A549 (cell line): Measurements from ENCODE around the gene COPS6. TPM values are rescaled to one million over a fixed set of nuclear protein-coding genes. Genes with fewer than 3 reads are reported as not detected.

ENCODE experiments used
- ATAC-seq, 2 experiments: fragments of 200-7000 bp in 1 of 2; fragments of >200 bp in 1 of 2; cut with Nextera tagmentation in 1 of 2; cut with Tn5 transposase in 1 of 2; 3 replicates each; pipeline versions ENCODE4 v1.8.0 to v1.9.1; 2018 to 2020; ENCODE audit warnings: mild to moderate bottlenecking in 1 of 2, moderate library complexity in 1 of 2
- CTCF ChIA-PET: fragments of 300-600 bp; sonication (Branson Sonifier 250); formaldehyde crosslinking; extraction: SDS; loops from one replicate; lab custom pipeline; 2021; ENCODE audit warnings: antibody characterized with exemption, inconsistent platforms; lab: Yijun Ruan, JAX
- POLR2A ChIA-PET: fragments of 350-600 bp; formaldehyde crosslinking; extraction: SDS; loops from one replicate; lab custom pipeline; 2021; ENCODE audit warnings: antibody characterized with exemption, inconsistent platforms; lab: Yijun Ruan, JAX
- DNase-seq, 2 experiments: peaks; one replicate each; pipeline versions ENCODE4 v3.0.0 to v3.0.0-alpha.2; 2011 to 2016; ENCODE audit warnings: low read depth in 1 of 2, low spot score in 1 of 2
- FAIRE-seq: peaks from 2 replicates; lab custom pipeline; 2011; peaks lifted over from hg19 to GRCh38; lab: Jason Lieb, UNC
- H3K27ac ChIP-seq, 2 experiments: fragments of >200 bp; sonication (Bioruptor Twin); formaldehyde crosslinking; 3 replicates each; pipeline ENCODE4 v1.5.1; 2016 to 2017
- H3K4me1 ChIP-seq: fragments of >200 bp; sonication (Bioruptor Twin); formaldehyde crosslinking; 3 replicates; pipeline ENCODE4 v1.6.1; 2016
- H3K4me2 ChIP-seq: fragments of >200 bp; sonication (Bioruptor Twin); formaldehyde crosslinking; 3 replicates; pipeline ENCODE4 v1.6.1; 2016
- H3K4me3 ChIP-seq: fragments of >200 bp; sonication (Bioruptor Twin); formaldehyde crosslinking; 3 replicates; pipeline ENCODE4 v1.5.1; 2016
- H3K9me3 ChIP-seq: fragments of >200 bp; sonication (Bioruptor Twin); formaldehyde crosslinking; 3 replicates; pipeline ENCODE4 v1.6.1; 2016
- BCL3 ChIP-seq: fragments of >200 bp; sonication (Bioruptor Twin); formaldehyde crosslinking; IDR thresholded peaks from 3 replicates; pipeline ENCODE4 v1.6.1; 2016
- BHLHE40 ChIP-seq: IDR thresholded peaks from 2 replicates; pipeline ENCODE4 v1.6.1; 2012; ENCODE audit warnings: low read depth, low read length, inconsistent platforms
- CBX2 ChIP-seq: fragments of 200-600 bp; sonication (generic); IDR thresholded peaks from 2 replicates; pipeline ENCODE4 v1.6.1; 2016; ENCODE audit warnings: low read depth, mild to moderate bottlenecking, borderline replicate concordance
- CHD4 ChIP-seq: fragments of 200-600 bp; sonication (generic); IDR thresholded peaks from 2 replicates; pipeline ENCODE4 v1.6.1; 2016; ENCODE audit warnings: antibody characterized with exemption, mild to moderate bottlenecking, borderline replicate concordance
- E2F6 ChIP-seq: IDR thresholded peaks from 2 replicates; pipeline ENCODE4 v1.6.1; 2012; ENCODE audit warnings: low read depth, borderline replicate concordance
- GATA3 ChIP-seq: IDR thresholded peaks from 2 replicates; pipeline ENCODE4 v1.6.1; 2012; ENCODE audit warnings: borderline replicate concordance
- HES2 ChIP-seq: fragments of >200 bp; sonication (Bioruptor Twin); formaldehyde crosslinking; IDR thresholded peaks from 2 replicates; pipeline ENCODE4 v1.6.1; 2016
- HEYL ChIP-seq: fragments of 250-450 bp; sonication (Bioruptor Pico); IDR thresholded peaks from 2 replicates; pipeline ENCODE4 v1.8.0; 2021; ENCODE audit warnings: mild to moderate bottlenecking, moderate library complexity
- HMGXB4 ChIP-seq: fragments of 250-450 bp; sonication (Bioruptor Pico); IDR thresholded peaks from 2 replicates; pipeline ENCODE4 v1.5.0; 2021; ENCODE audit warnings: mild to moderate bottlenecking, moderate library complexity, borderline replicate concordance
- HOXB13 ChIP-seq: fragments of 250-450 bp; sonication (Bioruptor Pico); IDR thresholded peaks from 2 replicates; pipeline ENCODE4 v1.5.0; 2020; ENCODE audit warnings: low read depth, mild to moderate bottlenecking, moderate library complexity
- JUN ChIP-seq, 2 experiments: fragments of >200 bp; sonication (Bioruptor Twin); formaldehyde crosslinking; IDR thresholded peaks; 2 replicates in 1 of 2; 3 replicates in 1 of 2; pipeline ENCODE4 v1.6.1; 2016 to 2017
- MAFK ChIP-seq: fragments of 450-650 bp; IDR thresholded peaks from 2 replicates; pipeline ENCODE4 v1.6.1; 2014; ENCODE audit not compliant: partially characterized antibody
- MAX ChIP-seq: IDR thresholded peaks from 2 replicates; pipeline ENCODE4 v1.6.1; 2012
- MAZ ChIP-seq: fragments of 150-350 bp; IDR thresholded peaks from 2 replicates; pipeline ENCODE4 v1.6.1; 2014; ENCODE audit warnings: antibody characterized with exemption, low read depth, low read length, borderline replicate concordance
- MYC ChIP-seq: IDR thresholded peaks from 2 replicates; pipeline ENCODE4 v1.6.1; 2012; ENCODE audit warnings: mild to moderate bottlenecking, inconsistent platforms, low read length, improper control_type of control experiment, borderline replicate concordance
- NFE2L2 ChIP-seq: fragments of 150-350 bp; conservative IDR thresholded peaks from 2 replicates; pipeline ENCODE4 v1.6.1; 2014; ENCODE audit warnings: low read length
- NPAS2 ChIP-seq: fragments of 250-450 bp; sonication (Bioruptor Pico); IDR thresholded peaks from 2 replicates; pipeline ENCODE4 v1.8.0; 2022; ENCODE audit warnings: mild to moderate bottlenecking, moderate library complexity, borderline replicate concordance
- PHF8 ChIP-seq: fragments of 200-600 bp; sonication (generic); IDR thresholded peaks from 2 replicates; pipeline ENCODE4 v1.6.1; 2016; ENCODE audit warnings: low read depth, mild to moderate bottlenecking, antibody characterized with exemption, moderate library complexity, borderline replicate concordance
- POLR2A ChIP-seq: IDR thresholded peaks from 2 replicates; pipeline ENCODE4 v1.6.1; 2012; ENCODE audit warnings: mild to moderate bottlenecking, low read length
- POLR2AphosphoS2 ChIP-seq: conservative IDR thresholded peaks from 2 replicates; pipeline ENCODE4 v1.6.1; 2012; ENCODE audit warnings: low read length, improper control_type of control experiment, inconsistent platforms
- RAD21 ChIP-seq, 2 experiments: fragments of >200 bp in 1 of 2; sonication (Bioruptor Twin) in 1 of 2; formaldehyde crosslinking in 1 of 2; IDR thresholded peaks in 1 of 2; conservative IDR thresholded peaks in 1 of 2; 2 replicates in 1 of 2; 3 replicates in 1 of 2; pipeline ENCODE4 v1.6.1; 2012 to 2018; ENCODE audit warnings: inconsistent platforms in 1 of 2
- RFX5 ChIP-seq: fragments of 450-650 bp; IDR thresholded peaks from 2 replicates; pipeline ENCODE4 v1.7.1; 2014; ENCODE audit warnings: antibody characterized with exemption, mild to moderate bottlenecking, moderate library complexity
- RNF2 ChIP-seq: fragments of 200-600 bp; sonication (generic); IDR thresholded peaks from 2 replicates; pipeline ENCODE4 v1.6.1; 2016; ENCODE audit warnings: low read depth, mild to moderate bottlenecking, antibody characterized with exemption, moderate library complexity, borderline replicate concordance
- TFCP2L1 ChIP-seq: fragments of 250-450 bp; sonication (Bioruptor Pico); IDR thresholded peaks from 2 replicates; pipeline ENCODE4 v1.5.0; 2021; ENCODE audit warnings: mild to moderate bottlenecking
- ZC3H11A ChIP-seq: fragments of 450-650 bp; IDR thresholded peaks from 2 replicates; pipeline ENCODE4 v1.6.1; 2014; ENCODE audit warnings: antibody characterized with exemption, mild to moderate bottlenecking
- ZFP36 ChIP-seq: fragments of 450-650 bp; IDR thresholded peaks from 2 replicates; pipeline ENCODE4 v1.6.1; 2014; ENCODE audit warnings: borderline replicate concordance; ENCODE audit not compliant: partially characterized antibody
- ZSCAN20 ChIP-seq: fragments of 250-450 bp; sonication (Bioruptor Pico); IDR thresholded peaks from 2 replicates; pipeline ENCODE4 v1.8.0; 2022; ENCODE audit warnings: mild to moderate bottlenecking, moderate library complexity
- WGBS: methylation state at CpG from one replicate; pipeline ENCODE4 v1.1.6; 2017; ENCODE audit errors: missing lambda C conversion rate; 5-methylcytosine and 5-hydroxymethylcytosine counted together
- polyA plus RNA-seq, 4 experiments: library from polyadenylated mRNA; depleted of rRNA in 3 of 4; stranded (reverse); fragments of >200 nt; fragmentation: RNase III in 1 of 4; extraction: RNeasy Plus Mini Kit Qiagen cat#74134 plus additional on column Dnase treatment in 1 of 4; gene quantifications; 2 replicates in 3 of 4; 3 replicates in 1 of 4; pipeline ENCODE4 v1.2.3, GENCODE V29; 2011 to 2017

The COPS6 gene
- polyA plus RNA-seq, 2 of the 4 experiments (the other 2 are of a cell fraction) = 192 to 219 TPM

GRCh38 chr7:100126239-100126930 is 37.6 kb downstream of the COPS6 start (continued):
- no peak for TF ChIP-seq HMGXB4 (CRISPR knock-in tag)
- TF ChIP-seq HOXB13 (CRISPR knock-in tag) = no peak

- 2% methylated on average over 31 of the region's 85 CpGs for WGBS
- Histone ChIP-seq H3K4me2 (peak within 1 kb of the TSS; percentile 62), H3K4me3 (peak within 1 kb of the TSS; percentile 64), H3K9me3 (no peaks in the 10 kb centered on the region), H3K27ac (peak within 1 kb of the TSS; percentile 90 to 94), H3K4me1 (peaks cover 30% of the 10 kb centered on the region)
- POLR2A ChIA-PET = interaction anchor here (0.5 to 1.7 kb wide), 7 partner anchors 13 to 302 kb away, joined by 3 to 11 read pairs (median 4); partner anchors contain the start of genes AP4M1, LAMTOR4, MCM7 and ZCWPW1
- ATAC-seq (peak; percentile 76 to 83), DNase-seq (peak; percentile 82 to 95), FAIRE-seq (no peak)
- TF ChIP-seq JUN (IDR thresholded peaks at IDR 0.05) = peak; percentile 76 to 90
- peak; percentile 68; the same call in 1 of the 2 replicates for TF ChIP-seq MYC
- TF ChIP-seq HOXB13 (CRISPR knock-in tag) = no peak
- TF ChIP-seq HEYL (CRISPR knock-in tag) = no peak
- peak; percentile 82 for TF ChIP-seq BHLHE40
- TF ChIP-seq E2F6 = 0 out of 2 replicates have a peak, but pooled peaks have one; percentile 19
- peak; percentile 37 for TF ChIP-seq MAX
- no peak for TF ChIP-seq RAD21 (conservative IDR thresholded peaks at IDR 0.05 in 1 of 2, IDR thresholded peaks at IDR 0.05 in 1 of 2)
- TF ChIP-seq BCL3 = peak; percentile 80; the same call in 2 of the 3 replicates
- TF ChIP-seq CBX2 = no peak
- TF ChIP-seq ZFP36 = peak; percentile 53
- TF ChIP-seq ZC3H11A = no peak
- TF ChIP-seq ZSCAN20 (CRISPR knock-in tag) = no peak
- TF ChIP-seq NFE2L2 = no peak
- TF ChIP-seq CHD4 = no peak
- peak; percentile 80; the same call in 1 of the 2 replicates for TF ChIP-seq PHF8
- TF ChIP-seq HES2 = no peak
- TF ChIP-seq RNF2 = no peak
- no peak for TF ChIP-seq MAFK
- peak; percentile 47; the same call in 1 of the 2 replicates for TF ChIP-seq MAZ
- peak; percentile 81 for TF ChIP-seq GATA3
- peak; percentile 81 for TF ChIP-seq POLR2A
- TF ChIP-seq RFX5 = no peak
- 0 out of 2 replicates have a peak, but pooled peaks have one; percentile 50 for TF ChIP-seq POLR2AphosphoS2
- no peak for TF ChIP-seq TFCP2L1
- TF ChIP-seq NPAS2 (CRISPR knock-in tag) = no peak
- CTCF ChIA-PET = interaction anchor here (2.4 to 13.2 kb wide), 3 partner anchors 8 to 63 kb away, joined by 7 to 245 read pairs (median 13); partner anchors contain the start of genes LAMTOR4 and TRAPPC14
Observed at GRCh38 chr7:100126931-100127865, 38.4 kb downstream of the COPS6 start, which contains the start of gene MBLAC1. MBLAC1 (plus strand) TSS chr7:100126967; CDS start chr7:100127396, 429 bp downstream.
